IPS DF 19.7 (cell line): ENCODE measurements around the gene OVOL3.
"Not testable (repeated sequence)": the region's sequence is repeated elsewhere in the genome, so short reads cannot be mapped to it uniquely, and the experiment has no call there.

Source experiments
- DNase-seq: peaks from one replicate; pipeline ENCODE4 v3.0.0-alpha.2; 2013; ENCODE audit warnings: low read depth, low spot score

Gene OVOL3

DNA sequence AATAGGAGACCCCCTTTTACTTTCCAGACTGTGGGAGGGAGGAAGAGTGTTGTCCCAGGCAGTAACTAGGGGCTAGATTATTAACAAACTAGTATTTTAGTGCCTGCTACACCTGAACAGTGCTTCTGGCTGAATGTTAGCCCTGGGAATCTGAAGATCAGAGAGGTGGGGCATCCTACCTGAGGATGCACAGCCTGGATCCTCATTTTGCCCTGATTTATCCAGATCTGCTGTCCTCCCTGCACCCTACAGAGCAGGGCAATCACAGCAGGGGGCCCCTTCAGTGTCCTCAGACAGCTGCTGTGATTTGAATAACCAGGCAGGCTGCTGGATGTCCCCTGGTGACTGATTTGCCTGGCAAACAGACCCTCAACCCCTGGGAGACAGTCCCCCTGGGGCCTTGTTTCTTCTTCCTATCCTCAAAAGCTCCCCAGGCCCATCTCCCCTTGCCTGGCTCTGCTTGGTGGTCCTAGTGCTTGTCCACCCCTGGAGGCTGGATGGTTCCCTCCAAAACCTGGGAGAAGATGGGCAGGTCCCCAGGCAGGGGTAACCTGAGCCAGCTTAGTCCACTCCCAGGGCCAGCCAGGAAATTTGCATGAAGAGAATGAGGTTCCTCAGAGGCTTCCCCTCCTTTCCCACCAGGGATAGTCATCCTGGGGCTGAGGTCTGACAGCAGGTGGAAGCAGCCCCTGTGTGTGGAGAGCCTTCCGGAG is at the start of gene OVOL3:
OVOL3 (plus strand) TSS at position 657 of the 713 bp plus-strand sequence. CDS start 60 bp downstream, outside the sequence.
- DNase-seq: no peak

DNA sequence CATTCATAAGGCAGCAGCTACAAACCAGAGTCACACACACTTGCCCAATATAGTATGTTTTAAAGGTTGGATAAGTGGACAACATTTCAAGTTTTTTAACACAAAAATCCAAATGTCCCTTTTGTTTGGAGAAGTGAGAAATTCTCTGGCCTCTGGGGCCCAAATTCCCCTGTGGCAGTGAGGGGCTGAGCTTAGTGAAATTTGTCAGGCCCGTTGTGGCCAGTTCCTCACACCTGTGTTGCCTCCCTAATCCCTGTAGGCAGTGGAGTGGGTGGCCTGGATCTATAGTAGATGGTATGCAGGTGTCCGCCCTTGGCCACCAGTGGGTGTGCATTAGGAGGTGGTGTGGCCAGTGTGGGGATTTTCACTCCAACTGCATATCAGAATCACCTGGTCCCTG is 49.6 kb upstream of the OVOL3 start:
- no peak for DNase-seq

DNA sequence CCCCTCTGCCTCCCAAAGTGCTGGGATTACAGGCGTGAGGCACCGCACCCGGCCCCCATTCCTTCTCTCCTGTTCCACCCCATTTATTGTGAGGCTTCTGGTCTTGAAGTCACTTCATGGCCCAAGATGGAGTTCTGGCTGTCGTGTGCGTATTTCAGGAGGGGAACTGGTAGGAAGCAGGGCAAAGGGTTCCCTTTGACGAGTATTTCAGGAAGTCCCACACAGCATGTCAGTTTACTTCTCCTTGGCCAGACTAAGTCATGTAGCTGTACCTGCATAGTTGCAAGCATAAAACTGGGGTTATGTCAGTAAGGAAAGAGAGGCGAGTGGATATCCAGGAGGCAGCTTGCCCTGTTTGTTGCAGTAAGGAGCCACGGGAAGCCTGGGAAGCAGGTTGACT is 46.1 kb upstream of the OVOL3 start:
- DNase-seq: no peak

DNA sequence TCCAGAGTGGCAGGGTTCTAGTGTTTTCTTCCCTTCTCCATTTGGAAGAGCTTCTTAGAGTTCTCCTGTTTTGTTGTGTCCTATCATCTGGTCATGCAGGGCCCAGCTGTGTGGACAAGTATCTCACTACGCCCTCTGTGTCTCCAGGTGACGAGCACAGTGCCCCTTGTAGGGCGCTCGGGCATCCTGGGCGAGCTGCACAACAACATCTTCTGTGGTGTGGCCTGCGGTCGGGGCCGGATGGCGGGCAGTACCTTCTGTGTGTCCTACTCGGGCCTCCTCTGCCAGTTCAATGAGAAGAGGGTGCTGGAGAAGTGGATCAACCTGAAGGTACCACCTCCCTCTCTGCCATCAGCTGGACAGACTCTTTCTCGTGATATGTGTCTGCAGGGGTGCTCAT is 43.3 kb upstream of the OVOL3 start:
- DNase-seq: no peak

- DNase-seq: not testable (repeated sequence)
Measured at GRCh38 chr19:36068810-36069499, 42.0 kb upstream of the OVOL3 start.

DNA sequence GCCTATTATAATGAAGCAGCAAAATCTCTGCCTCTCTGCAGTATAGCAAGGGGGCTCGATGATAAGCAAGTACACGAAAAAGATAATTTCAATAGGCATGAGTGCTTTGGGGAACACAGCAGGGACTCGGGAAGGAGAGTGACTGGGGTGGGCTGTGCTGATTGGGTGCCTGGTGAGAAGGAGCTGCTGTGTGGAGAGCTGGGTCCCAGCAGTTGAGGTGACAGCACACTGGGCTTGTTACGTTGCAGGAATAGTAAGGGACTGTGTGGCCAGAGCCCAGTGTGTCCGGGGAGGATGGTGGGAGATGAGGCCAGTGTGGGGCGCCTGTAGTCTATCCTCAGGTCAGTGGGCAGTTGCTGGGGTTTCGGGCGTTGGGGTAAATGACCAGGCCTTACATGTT is 38.9 kb upstream of the OVOL3 start:
- no peak for DNase-seq

GRCh38 chr19:36073121-36073876 is 37.6 kb upstream of the OVOL3 start:
- no peak for DNase-seq

GRCh38 chr19:36079389-36079945 is 31.5 kb upstream of the OVOL3 start:
- DNase-seq: no peak

DNA sequence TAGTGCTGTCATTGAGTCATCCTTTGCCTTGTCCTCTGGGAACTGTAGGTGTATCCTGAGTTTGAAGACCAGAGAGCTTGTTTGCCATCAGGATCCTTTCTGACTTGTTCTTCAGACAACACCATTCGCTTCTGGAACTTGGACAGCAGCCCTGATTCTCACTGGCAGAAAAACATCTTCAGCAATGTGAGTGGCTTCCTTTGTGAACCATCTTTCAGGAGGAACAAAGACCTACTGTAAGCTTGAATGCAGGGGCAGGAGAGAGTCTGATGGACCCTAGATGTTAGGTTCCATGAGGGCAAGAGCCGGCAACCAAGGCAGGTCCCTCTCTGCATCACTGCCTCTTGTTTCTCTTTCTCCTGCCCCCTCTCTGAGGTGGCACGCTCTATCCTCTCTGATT is 29.6 kb upstream of the OVOL3 start:
- DNase-seq: no peak

DNA sequence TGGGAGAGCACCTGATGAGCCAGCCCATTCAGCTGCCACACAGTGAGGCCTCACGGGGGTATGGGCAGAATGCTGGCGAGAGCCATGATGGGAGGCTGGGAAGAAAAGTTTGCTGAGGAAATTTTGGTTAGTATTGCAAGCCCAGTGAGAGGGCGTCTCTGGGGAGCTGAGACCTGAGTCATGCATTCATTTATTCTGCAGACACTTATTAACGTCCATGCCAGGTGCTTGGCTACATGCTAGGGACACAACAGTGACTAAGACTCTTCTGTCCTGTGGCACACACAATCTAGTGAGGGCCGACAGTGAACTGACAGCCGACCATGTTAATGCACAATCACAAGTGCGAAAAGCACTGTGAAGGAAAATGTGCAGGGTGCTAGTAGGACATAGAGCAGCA is 29.0 kb upstream of the OVOL3 start:
- no peak for DNase-seq

DNA sequence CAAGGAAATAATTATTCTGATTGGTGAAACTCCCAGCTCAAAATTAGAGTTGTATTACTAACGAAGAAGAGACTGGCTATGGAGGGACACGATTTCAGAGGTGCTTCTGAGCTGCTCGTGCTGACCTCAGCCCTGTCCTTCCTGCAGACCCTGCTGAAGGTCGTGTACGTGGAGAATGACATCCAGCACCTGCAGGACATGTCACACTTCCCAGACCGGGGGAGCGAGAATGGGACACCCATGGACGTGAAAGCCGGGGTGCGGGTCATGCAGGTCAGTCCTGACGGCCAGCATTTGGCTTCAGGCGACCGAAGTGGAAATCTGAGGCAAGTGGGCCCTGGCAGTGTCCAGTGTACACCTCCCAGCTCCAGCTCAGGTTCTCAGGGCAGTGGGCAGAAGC is 28.0 kb upstream of the OVOL3 start:
- DNase-seq: no peak

DNA sequence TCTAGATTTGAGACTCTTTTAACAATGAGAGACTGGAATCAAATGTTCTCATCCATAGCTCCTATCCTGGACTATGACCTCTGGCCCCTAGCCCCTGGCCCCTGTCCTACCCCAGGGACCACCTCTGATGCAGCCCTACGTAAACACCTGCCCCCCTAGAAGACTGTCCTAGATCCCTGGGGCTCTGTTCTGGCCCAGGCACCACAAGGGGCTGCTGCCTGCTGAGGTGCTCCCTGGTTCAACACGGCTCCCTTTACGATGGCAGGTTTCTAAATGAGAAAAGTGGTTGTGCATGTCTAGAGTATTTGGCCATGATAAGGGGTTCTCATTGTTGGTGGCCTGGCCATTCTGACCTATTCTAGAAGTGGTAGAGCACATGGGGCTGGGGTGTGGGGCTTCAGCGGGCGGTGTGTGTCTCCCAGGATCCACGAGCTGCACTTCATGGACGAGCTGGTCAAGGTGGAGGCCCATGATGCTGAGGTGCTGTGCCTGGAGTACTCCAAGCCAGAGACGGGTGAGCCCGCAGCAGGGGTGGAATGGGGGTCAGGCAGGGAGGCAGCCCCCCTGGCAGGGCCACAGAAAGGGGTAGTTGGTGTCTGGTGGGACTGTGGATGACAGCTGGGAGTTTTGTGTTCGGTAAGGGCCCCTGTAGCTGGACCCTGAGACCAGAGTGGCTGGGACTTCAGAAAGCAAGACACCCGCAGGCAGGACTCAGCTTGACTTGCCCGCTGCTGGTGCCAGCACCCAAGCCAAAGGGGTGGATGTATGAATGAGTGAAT is 26.5 kb upstream of the OVOL3 start:
- DNase-seq: no peak

GRCh38 chr19:36086326-36086725 is 24.6 kb upstream of the OVOL3 start:
- no peak for DNase-seq

- DNase-seq: no peak
Measured at GRCh38 chr19:36089847-36090246, 21.1 kb upstream of the OVOL3 start.

DNA sequence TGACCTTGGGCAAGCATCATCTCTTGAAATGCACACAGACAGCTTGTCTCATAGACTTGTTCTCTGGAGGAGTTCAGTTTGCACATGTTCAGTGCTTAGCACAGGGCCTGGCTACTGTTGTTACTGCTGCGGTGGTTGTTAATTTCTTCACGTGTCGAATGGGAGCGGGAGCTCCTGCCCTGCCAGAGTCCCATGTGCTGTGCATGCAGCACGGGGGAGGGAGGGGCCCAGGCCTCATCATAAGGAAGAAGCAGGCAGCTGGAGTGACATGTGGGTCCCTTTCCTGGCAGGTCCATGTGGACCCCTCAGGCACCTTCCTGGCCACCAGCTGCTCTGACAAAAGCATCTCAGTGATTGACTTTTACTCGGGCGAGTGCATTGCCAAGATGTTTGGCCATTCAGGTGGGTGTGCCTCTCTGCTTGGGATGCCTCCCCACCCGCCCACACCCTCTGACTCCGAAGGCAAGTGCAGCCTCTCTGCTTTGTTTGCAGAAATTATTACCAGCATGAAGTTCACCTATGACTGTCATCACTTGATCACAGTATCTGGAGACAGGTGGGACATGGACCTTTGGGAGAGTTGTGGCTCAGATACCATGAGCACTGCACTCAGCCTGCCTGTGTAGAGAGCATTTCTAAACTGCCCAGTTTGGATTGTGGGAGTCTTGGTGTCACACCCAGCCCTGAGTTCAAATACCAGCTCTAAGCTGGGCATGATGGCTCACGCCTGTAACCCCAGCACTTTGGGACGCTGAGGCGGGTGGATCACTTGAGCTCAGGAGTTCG is 19.8 kb upstream of the OVOL3 start:
- DNase-seq: no peak

DNA sequence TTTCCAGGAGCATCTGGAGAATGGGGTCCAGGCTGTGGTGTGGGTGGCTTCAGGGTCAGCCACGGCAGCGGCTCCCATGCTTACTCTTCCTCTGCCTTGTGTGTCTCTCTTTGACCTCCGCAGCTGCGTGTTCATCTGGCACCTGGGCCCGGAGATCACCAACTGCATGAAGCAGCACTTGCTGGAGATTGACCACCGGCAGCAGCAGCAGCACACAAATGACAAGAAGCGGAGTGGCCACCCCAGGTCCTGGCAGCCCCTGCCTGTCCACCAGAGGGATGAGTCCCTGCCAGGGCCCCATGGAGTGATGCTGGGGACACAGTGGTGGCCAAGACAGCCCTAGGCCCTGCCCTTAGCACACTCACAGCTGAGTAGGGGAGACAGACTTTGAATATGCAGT is 18.4 kb upstream of the OVOL3 start:
- no peak for DNase-seq

- no peak for DNase-seq
Measured at GRCh38 chr19:36093146-36093662, 17.7 kb upstream of the OVOL3 start.

DNA sequence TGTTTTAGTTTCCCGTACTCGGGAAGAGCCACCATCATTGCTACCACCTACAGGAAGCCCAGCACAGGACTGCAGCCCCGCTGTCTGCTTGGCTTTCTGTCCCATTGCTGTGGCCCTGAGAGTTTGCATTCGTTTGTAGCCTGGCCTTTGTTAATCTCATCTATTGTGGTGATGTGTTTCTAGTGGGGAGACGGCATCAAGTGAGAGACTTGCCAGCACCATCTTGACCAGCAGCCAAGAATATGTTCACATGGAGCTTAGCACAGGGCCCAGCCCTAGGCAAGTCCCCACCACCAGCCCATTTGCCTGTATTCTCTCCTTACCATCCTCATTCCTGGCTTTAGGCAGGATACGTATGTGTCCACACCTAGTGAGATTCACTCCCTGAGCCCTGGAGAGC is 17.3 kb upstream of the OVOL3 start:
- DNase-seq: no peak

DNA sequence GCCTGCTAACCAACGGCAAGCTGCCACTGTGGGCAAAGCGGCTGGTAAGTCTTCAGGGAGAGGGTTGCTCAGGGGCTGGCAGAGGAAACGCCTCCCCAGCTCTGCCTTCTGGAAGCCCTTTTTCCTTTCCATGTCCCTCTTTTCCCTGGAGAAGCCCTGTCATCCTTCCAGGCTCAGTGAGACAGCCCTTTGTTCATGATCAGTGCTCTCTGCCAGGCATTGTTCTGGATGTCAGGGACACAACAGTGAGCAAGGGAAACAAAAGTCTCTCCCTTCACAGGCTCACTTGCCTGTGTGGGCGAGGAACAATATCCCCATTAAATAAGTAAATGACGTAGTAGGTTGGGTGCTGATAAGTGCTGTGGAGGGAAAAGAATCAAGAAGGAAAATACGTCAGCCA is 13.9 kb upstream of the OVOL3 start:
- DNase-seq: no peak

GRCh38 chr19:36099166-36099785 is 11.7 kb upstream of the OVOL3 start:
- no peak for DNase-seq
